ENCODE results near the gene GADL1.

The GADL1 gene

GRCh38 chr3:30894521-30895251, at the start of gene GADL1:
Gene GADL1, minus strand, starts transcription at chr3:30894661. Its CDS starts 47 bp downstream, at chr3:30894614.
- H3K79me2 ChIP-seq (ENCODE audit: insufficient read depth, low read length): no peaks in the 10 kb centered on the region
- no peak within 1 kb of the TSS for H3K9ac ChIP-seq (ENCODE audit: low read length)
- H3K27me3 ChIP-seq (ENCODE audit: low read length): no peaks in the 10 kb centered on the region
- no peaks in the 10 kb centered on the region for H4K20me1 ChIP-seq (ENCODE audit: low read depth, low read length)
- no peaks in the 10 kb centered on the region for H3F3A ChIP-seq (ENCODE audit: insufficient read depth)
- no peak within 1 kb of the TSS for H2AFZ ChIP-seq (ENCODE audit: low read depth, low read length, severe bottlenecking)
- TF ChIP-seq EZH2phosphoT487 (conservative IDR thresholded peaks at IDR 0.05; ENCODE audit: low read length) (no peak), CTCF (IDR thresholded peaks at IDR 0.05; ENCODE audit: insufficient read depth, low read length, poor library complexity, severe bottlenecking) (no peak)
- H3K27ac ChIP-seq (ENCODE audit: low read depth, low read length): no peak within 1 kb of the TSS
- no peaks in the 10 kb centered on the region for H3K9me2 ChIP-seq (replicated peaks; ENCODE audit: insufficient read depth, low read length)
- H3K4me2 ChIP-seq (ENCODE audit: low read depth, low read length, poor library complexity, severe bottlenecking): no peak within 1 kb of the TSS
- no peaks in the 10 kb centered on the region for H3K36me3 ChIP-seq (ENCODE audit: low read length)
- H3K9me3 ChIP-seq (ENCODE audit: insufficient read depth, low read length): no peaks in the 10 kb centered on the region
- no peak within 1 kb of the TSS for H3K4me3 ChIP-seq (ENCODE audit: insufficient read depth, low read length, poor library complexity, severe bottlenecking)

DNA sequence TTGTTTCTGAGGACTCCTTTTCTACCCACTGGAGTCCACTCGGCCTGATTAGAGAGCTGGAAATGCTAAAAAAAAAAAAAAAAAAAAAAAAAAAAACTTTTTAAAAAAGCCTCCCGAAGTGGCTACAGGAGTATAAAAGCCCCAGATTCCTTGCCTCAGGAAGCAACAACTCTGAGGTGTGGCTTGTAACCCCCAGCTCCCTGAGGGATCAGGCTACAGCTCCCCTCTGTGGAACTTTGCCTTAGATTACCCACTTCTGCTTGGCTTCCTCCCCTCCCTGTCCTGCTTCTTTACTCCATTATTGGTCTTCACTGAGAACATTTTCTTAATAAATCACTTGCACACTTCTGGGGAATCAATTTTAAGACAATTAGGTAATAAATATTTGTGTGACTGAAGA, 49.7 kb upstream of the GADL1 start:
- H4K20me1 ChIP-seq (ENCODE audit: low read depth, low read length): no peaks in the 10 kb centered on the region
- H3K79me2 ChIP-seq (ENCODE audit: insufficient read depth, low read length): no peaks in the 10 kb centered on the region
- H3K27ac ChIP-seq (ENCODE audit: low read depth, low read length): no peak overlapping the region
- no peak overlapping the region for H3K4me2 ChIP-seq (ENCODE audit: low read depth, low read length, poor library complexity, severe bottlenecking)
- no peak overlapping the region for H3K4me3 ChIP-seq (ENCODE audit: insufficient read depth, low read length, poor library complexity, severe bottlenecking)
- no peak overlapping the region for H3K9ac ChIP-seq (ENCODE audit: low read length)
- TF ChIP-seq CTCF (IDR thresholded peaks at IDR 0.05; ENCODE audit: insufficient read depth, low read length, poor library complexity, severe bottlenecking) (no peak), EZH2phosphoT487 (conservative IDR thresholded peaks at IDR 0.05; ENCODE audit: low read length) (no peak)
- no peaks in the 10 kb centered on the region for H3K27me3 ChIP-seq (ENCODE audit: low read length)
- H3F3A ChIP-seq (ENCODE audit: insufficient read depth): no peaks in the 10 kb centered on the region
- no peaks in the 10 kb centered on the region for H3K36me3 ChIP-seq (ENCODE audit: low read length)
- H2AFZ ChIP-seq (ENCODE audit: low read depth, low read length, severe bottlenecking): no peak overlapping the region
- H3K9me3 ChIP-seq (ENCODE audit: insufficient read depth, low read length): no peaks in the 10 kb centered on the region
- H3K9me2 ChIP-seq (replicated peaks; ENCODE audit: insufficient read depth, low read length): no peaks in the 10 kb centered on the region

DNA sequence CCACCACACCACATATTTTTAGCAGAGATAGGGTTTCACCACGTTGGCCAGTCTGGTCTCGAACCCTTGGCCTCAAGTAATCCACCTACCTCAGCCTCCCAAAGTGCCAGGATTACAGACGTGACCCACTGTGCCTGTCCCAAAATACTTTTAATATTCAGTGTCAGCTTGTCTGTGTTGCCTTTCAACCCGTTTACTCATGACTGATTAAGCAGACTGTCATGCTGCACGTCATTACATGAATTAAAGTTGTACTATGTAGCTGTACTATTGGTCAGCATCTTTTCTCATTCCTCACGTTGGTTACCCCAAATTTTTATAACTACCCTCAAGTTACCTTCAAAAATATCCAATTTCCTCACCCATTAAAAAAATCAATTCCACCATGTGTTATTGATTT, 48.7 kb upstream of the GADL1 start:
- Histone ChIP-seq H3K36me3 (ENCODE audit: low read length) (no peaks in the 10 kb centered on the region), H3K9me2 (replicated peaks; ENCODE audit: insufficient read depth, low read length) (no peaks in the 10 kb centered on the region), H3F3A (ENCODE audit: insufficient read depth) (no peaks in the 10 kb centered on the region), H3K27me3 (ENCODE audit: low read length) (no peaks in the 10 kb centered on the region), H4K20me1 (ENCODE audit: low read depth, low read length) (no peaks in the 10 kb centered on the region), H3K9ac (ENCODE audit: low read length) (no peak overlapping the region), H3K9me3 (ENCODE audit: insufficient read depth, low read length) (no peaks in the 10 kb centered on the region), H3K79me2 (ENCODE audit: insufficient read depth, low read length) (no peaks in the 10 kb centered on the region), H3K4me2 (ENCODE audit: low read depth, low read length, poor library complexity, severe bottlenecking) (no peak overlapping the region), H3K4me3 (ENCODE audit: insufficient read depth, low read length, poor library complexity, severe bottlenecking) (no peak overlapping the region), H3K27ac (ENCODE audit: low read depth, low read length) (no peak overlapping the region), H2AFZ (ENCODE audit: low read depth, low read length, severe bottlenecking) (no peak overlapping the region)
- TF ChIP-seq CTCF (IDR thresholded peaks at IDR 0.05; ENCODE audit: insufficient read depth, low read length, poor library complexity, severe bottlenecking) (no peak), EZH2phosphoT487 (conservative IDR thresholded peaks at IDR 0.05; ENCODE audit: low read length) (no peak)
